Caco-2 (cell line): ENCODE data around the gene ATP13A4. TPM values are rescaled to one million over a fixed set of nuclear protein-coding genes. Genes with fewer than 3 reads are reported as not detected.

Source experiments
- BruUV-seq: library from RNA; stranded (reverse); fragments of 400-500 nt; replicated peaks from 2 replicates; lab custom pipeline; 2021; lab: Mats Ljungman, UMichigan
- CTCF ChIA-PET: fragments of 300-600 bp; sonication (Branson Sonifier 250); formaldehyde crosslinking; loops from one replicate; lab custom pipeline; 2022; ENCODE audit warnings: antibody characterized with exemption; lab: Charles Lee
- POLR2A ChIA-PET: fragments of 300-600 bp; sonication (Branson Sonifier 250); formaldehyde crosslinking; loops from one replicate; lab custom pipeline; 2022; ENCODE audit warnings: antibody characterized with exemption; lab: Charles Lee
- DNase-seq, 2 experiments: peaks; one replicate each; pipeline versions ENCODE4 v3.0.0 to v3.0.0-alpha.2; 2020 to 2022
- H3K27me3 ChIP-seq: replicated peaks from 2 replicates; pipeline ENCODE4 v1.6.0; 2011; ENCODE audit warnings: low read length; ENCODE audit not compliant: control insufficient read depth, insufficient read depth
- H3K36me3 ChIP-seq: 2 replicates; pipeline ENCODE4 v1.5.1; 2011; ENCODE audit warnings: low read length; ENCODE audit not compliant: control insufficient read depth, insufficient read depth
- H3K4me1 ChIP-seq: fragments of 250-450 bp; sonication (Bioruptor Pico); 2 replicates; pipeline ENCODE4 v1.5.1; 2020; ENCODE audit warnings: mild to moderate bottlenecking
- H3K4me3 ChIP-seq: 2 replicates; pipeline ENCODE4 v1.5.1; 2011; ENCODE audit warnings: low read depth, mild to moderate bottlenecking, control low read depth, low read length
- H3K9me3 ChIP-seq: fragments of 250-450 bp; sonication (Bioruptor Pico); 2 replicates; pipeline ENCODE4 v1.5.1; 2020; ENCODE audit warnings: mild to moderate bottlenecking, moderate library complexity
- H3K27ac Mint-ChIP-seq: one replicate; pipeline ENCODE4 v1.8.0; 2022; ENCODE audit warnings: mixed read lengths; ENCODE audit not compliant: unreplicated experiment
- H3K27me3 Mint-ChIP-seq: one replicate; pipeline ENCODE4 v1.8.0; 2022; ENCODE audit warnings: mixed read lengths; ENCODE audit not compliant: insufficient read depth, unreplicated experiment
- H3K36me3 Mint-ChIP-seq: one replicate; pipeline ENCODE4 v1.8.0; 2022; ENCODE audit warnings: mild to moderate bottlenecking, mixed read lengths; ENCODE audit not compliant: insufficient read depth, unreplicated experiment
- H3K4me1 Mint-ChIP-seq: one replicate; pipeline ENCODE4 v1.8.0; 2022; ENCODE audit warnings: low read depth, mixed read lengths; ENCODE audit not compliant: unreplicated experiment
- H3K4me3 Mint-ChIP-seq: one replicate; pipeline ENCODE4 v1.8.0; 2022; ENCODE audit warnings: mild to moderate bottlenecking, moderate library complexity, mixed read lengths; ENCODE audit not compliant: unreplicated experiment
- H3K9me3 Mint-ChIP-seq: one replicate; pipeline ENCODE4 v1.8.0; 2022; ENCODE audit warnings: mixed read lengths; ENCODE audit not compliant: unreplicated experiment
- intact Hi-C: fragments of 100-400 bp; cut with micrococcal nuclease; formaldehyde crosslinking; loops from one replicate; pipeline ENCODE4 v1.10.0; 2022; ENCODE audit not compliant: unreplicated experiment
- total RNA-seq: library from RNA; stranded (reverse); gene quantifications from 2 replicates; pipeline ENCODE4 v1.2.3, GENCODE V29; 2022
- TF ChIP-seq, protein P1 (sequence below), 2 experiments: fragments of 200-600 bp in 1 of 2; IDR thresholded peaks; 1 replicate in 1 of 2; 2 replicates in 1 of 2; pipeline versions ENCODE4 v1.5.1 to v1.8.0; 2011 to 2022; ENCODE audit warnings: antibody characterized with exemption in 1 of 2, control low read depth in 1 of 2, inconsistent platforms in 1 of 2, low read depth in 1 of 2, low read length in 1 of 2, mild to moderate bottlenecking in 1 of 2, moderate library complexity in 1 of 2; ENCODE audit not compliant: insufficient read depth in 1 of 2, severe bottlenecking in 1 of 2, unreplicated experiment in 1 of 2

ATP13A4 gene
- total RNA-seq, 1 experiment from 2014 or later, result 1.4 TPM

DNA sequence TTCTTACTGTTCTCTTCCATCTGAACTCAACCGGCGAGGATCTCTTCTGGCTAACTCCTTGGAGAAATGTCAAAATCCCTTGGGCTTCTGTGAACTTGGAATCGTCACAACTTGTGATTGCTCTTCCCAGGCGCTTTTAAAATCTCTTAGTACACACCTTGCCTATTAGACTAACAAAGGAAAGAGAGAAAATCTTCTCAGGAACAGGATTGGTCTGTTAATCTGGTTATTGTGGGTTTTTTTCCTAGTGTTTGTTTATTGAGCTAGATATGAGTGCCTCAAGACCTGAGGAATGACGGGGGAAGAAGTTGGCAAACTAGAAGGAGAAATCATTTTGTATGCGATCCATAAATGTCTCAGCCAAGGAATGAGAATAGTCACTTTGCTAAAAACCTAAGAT is 176.0 kb downstream of the ATP13A4 start, which contains the start of gene ATP13A5:
Gene ATP13A5, minus strand, starts transcription at position 48 of the 400 bp plus-strand sequence. Its CDS starts 28 bp downstream, at position 20.
- no peaks in the 10 kb centered on the region for H3K4me1 ChIP-seq
- POLR2A ChIA-PET, result no interaction called here
- TF ChIP-seq, protein P1, sequence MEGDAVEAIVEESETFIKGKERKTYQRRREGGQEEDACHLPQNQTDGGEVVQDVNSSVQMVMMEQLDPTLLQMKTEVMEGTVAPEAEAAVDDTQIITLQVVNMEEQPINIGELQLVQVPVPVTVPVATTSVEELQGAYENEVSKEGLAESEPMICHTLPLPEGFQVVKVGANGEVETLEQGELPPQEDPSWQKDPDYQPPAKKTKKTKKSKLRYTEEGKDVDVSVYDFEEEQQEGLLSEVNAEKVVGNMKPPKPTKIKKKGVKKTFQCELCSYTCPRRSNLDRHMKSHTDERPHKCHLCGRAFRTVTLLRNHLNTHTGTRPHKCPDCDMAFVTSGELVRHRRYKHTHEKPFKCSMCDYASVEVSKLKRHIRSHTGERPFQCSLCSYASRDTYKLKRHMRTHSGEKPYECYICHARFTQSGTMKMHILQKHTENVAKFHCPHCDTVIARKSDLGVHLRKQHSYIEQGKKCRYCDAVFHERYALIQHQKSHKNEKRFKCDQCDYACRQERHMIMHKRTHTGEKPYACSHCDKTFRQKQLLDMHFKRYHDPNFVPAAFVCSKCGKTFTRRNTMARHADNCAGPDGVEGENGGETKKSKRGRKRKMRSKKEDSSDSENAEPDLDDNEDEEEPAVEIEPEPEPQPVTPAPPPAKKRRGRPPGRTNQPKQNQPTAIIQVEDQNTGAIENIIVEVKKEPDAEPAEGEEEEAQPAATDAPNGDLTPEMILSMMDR (IDR thresholded peaks at IDR 0.05; ENCODE audit: insufficient read depth in 1 of 2, low read depth in 1 of 2, low read length in 1 of 2, severe bottlenecking in 1 of 2, unreplicated experiment in 1 of 2), result no peak
- Mint-ChIP-seq H3K9me3 (no peaks in the 10 kb centered on the region), H3K4me1 (peaks cover 6% of the 10 kb centered on the region), H3K27me3 (peaks cover 7% of the 10 kb centered on the region), H3K4me3 (no peak within 1 kb of the TSS), H3K36me3 (no peaks in the 10 kb centered on the region), H3K27ac (no peak within 1 kb of the TSS)
- no peaks in the 10 kb centered on the region for H3K36me3 ChIP-seq
- H3K27me3 ChIP-seq, result no peaks in the 10 kb centered on the region
- CTCF ChIA-PET, result no interaction called here
- DNase-seq, result no peak
- no peaks in the 10 kb centered on the region for H3K9me3 ChIP-seq
- intact Hi-C loops, result no loop called here
- H3K4me3 ChIP-seq, result no peak within 1 kb of the TSS
- BruUV-seq, result no TSS peak

DNA sequence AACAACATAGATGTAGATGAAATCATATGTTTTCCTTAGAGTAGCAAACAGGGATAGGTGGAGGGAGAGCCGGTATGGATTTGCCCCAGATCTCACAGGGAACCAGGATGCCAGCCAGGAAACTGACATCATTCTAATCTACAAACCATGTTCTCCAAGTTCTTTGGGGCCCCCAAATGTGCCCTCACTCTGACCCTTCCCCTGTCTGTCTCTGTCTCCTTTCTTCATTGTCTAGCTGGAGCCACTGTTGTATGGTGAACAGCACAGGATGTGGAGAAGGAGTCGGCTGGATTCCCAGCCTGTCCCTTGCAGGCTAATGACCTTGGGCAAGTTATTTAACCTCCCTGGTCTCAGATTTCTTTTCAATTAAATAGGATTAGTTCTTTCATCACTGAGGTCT is 177.1 kb downstream of the ATP13A4 start:
- TF ChIP-seq, protein P1 (IDR thresholded peaks at IDR 0.05; ENCODE audit: insufficient read depth in 1 of 2, low read depth in 1 of 2, low read length in 1 of 2, severe bottlenecking in 1 of 2, unreplicated experiment in 1 of 2), result no peak
- Histone ChIP-seq H3K9me3 (no peaks in the 10 kb centered on the region), H3K4me1 (no peaks in the 10 kb centered on the region), H3K4me3 (no peak overlapping the region), H3K36me3 (no peaks in the 10 kb centered on the region), H3K27me3 (no peaks in the 10 kb centered on the region)
- Mint-ChIP-seq H3K36me3 (no peaks in the 10 kb centered on the region), H3K4me1 (peaks cover 6% of the 10 kb centered on the region), H3K4me3 (no peak overlapping the region), H3K9me3 (no peaks in the 10 kb centered on the region), H3K27ac (no peak overlapping the region), H3K27me3 (peaks cover 7% of the 10 kb centered on the region)
- POLR2A ChIA-PET, result no interaction called here
- no TSS peak for BruUV-seq
- CTCF ChIA-PET, result no interaction called here
- DNase-seq, result no peak
- intact Hi-C loops, result no loop called here

DNA sequence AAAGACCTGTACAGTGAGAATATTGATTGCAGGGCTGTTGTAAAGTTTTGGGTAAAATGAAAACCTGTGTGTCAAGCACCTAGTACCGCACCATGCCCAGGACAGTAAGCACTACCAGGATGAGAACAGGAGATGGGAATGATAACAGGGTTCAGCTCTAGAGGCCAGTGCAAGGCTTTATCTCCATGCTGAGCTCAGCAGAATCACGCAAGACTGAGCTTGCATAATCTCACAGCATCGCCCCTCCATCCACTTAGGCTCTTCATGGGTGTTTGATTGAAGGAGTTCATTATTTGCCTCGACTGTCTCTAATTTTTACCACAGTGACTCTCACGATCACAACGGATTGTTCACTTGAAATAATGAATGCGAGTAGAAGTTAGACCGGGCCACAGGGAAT is 179.1 kb downstream of the ATP13A4 start:
- DNase-seq, result no peak
- Mint-ChIP-seq H3K4me3 (no peak overlapping the region), H3K9me3 (no peaks in the 10 kb centered on the region), H3K27me3 (peaks cover 7% of the 10 kb centered on the region), H3K4me1 (peaks cover 6% of the 10 kb centered on the region), H3K36me3 (no peaks in the 10 kb centered on the region), H3K27ac (no peak overlapping the region)
- H3K4me3 ChIP-seq, result no peak overlapping the region
- BruUV-seq, result no TSS peak
- intact Hi-C loops, result no loop called here
- no peaks in the 10 kb centered on the region for H3K27me3 ChIP-seq
- ChIA-PET CTCF (no interaction called here), POLR2A (no interaction called here)
- no peaks in the 10 kb centered on the region for H3K9me3 ChIP-seq
- TF ChIP-seq, protein P1 (IDR thresholded peaks at IDR 0.05; ENCODE audit: insufficient read depth in 1 of 2, low read depth in 1 of 2, low read length in 1 of 2, severe bottlenecking in 1 of 2, unreplicated experiment in 1 of 2), result no peak
- no peaks in the 10 kb centered on the region for H3K4me1 ChIP-seq
- no peaks in the 10 kb centered on the region for H3K36me3 ChIP-seq
